Activated naive CD4-positive, alpha-beta T cell treated with anti-CD3 and anti-CD28 coated beads, Interleukin-2, amount 50 U/mL, for 24 hours (primary cell): ENCODE results near the gene NOL3.

Source experiments
- H3K27ac Mint-ChIP-seq: one replicate; pipeline ENCODE4 v1.8.0; 2021; ENCODE audit warnings: mild to moderate bottlenecking, mixed read lengths
- H3K27me3 Mint-ChIP-seq: one replicate; pipeline ENCODE4 v1.8.0; 2021; ENCODE audit warnings: mixed read lengths
- H3K36me3 Mint-ChIP-seq: one replicate; pipeline ENCODE4 v1.8.0; 2021; ENCODE audit warnings: mixed read lengths
- H3K4me1 Mint-ChIP-seq: one replicate; pipeline ENCODE4 v1.8.0; 2021; ENCODE audit warnings: mixed read lengths
- H3K4me3 Mint-ChIP-seq: one replicate; pipeline ENCODE4 v1.8.0; 2021; ENCODE audit warnings: mild to moderate bottlenecking, mixed read lengths
- H3K9me3 Mint-ChIP-seq: one replicate; pipeline ENCODE4 v1.8.0; 2021; ENCODE audit warnings: mixed read lengths

NOL3 gene

DNA sequence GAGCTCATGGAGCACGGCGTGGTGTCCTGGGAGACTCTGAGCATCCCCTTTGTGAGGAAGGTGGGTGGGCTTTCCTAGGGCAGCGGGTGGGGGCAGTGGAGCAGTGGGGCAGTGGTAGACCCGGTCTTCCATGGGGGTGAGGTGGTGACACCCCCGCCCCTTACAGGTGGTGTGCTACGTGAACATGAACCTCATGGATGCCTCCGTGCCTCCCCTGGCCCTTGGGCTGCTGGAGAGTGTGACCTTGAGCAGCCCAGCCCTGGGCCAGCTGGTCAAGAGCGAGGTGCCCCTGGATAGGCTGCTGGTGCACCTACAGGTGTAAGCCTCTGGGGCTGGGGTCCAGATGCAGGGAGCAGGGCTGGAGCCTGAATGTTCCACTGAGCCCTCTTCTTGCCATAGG lies 30.2 kb downstream of the NOL3 start:
- Mint-ChIP-seq H3K36me3 (peaks cover 11% of the 10 kb centered on the region), H3K4me3 (no peak overlapping the region), H3K9me3 (no peaks in the 10 kb centered on the region), H3K4me1 (peaks cover 15% of the 10 kb centered on the region), H3K27ac (no peak overlapping the region), H3K27me3 (no peaks in the 10 kb centered on the region)

DNA sequence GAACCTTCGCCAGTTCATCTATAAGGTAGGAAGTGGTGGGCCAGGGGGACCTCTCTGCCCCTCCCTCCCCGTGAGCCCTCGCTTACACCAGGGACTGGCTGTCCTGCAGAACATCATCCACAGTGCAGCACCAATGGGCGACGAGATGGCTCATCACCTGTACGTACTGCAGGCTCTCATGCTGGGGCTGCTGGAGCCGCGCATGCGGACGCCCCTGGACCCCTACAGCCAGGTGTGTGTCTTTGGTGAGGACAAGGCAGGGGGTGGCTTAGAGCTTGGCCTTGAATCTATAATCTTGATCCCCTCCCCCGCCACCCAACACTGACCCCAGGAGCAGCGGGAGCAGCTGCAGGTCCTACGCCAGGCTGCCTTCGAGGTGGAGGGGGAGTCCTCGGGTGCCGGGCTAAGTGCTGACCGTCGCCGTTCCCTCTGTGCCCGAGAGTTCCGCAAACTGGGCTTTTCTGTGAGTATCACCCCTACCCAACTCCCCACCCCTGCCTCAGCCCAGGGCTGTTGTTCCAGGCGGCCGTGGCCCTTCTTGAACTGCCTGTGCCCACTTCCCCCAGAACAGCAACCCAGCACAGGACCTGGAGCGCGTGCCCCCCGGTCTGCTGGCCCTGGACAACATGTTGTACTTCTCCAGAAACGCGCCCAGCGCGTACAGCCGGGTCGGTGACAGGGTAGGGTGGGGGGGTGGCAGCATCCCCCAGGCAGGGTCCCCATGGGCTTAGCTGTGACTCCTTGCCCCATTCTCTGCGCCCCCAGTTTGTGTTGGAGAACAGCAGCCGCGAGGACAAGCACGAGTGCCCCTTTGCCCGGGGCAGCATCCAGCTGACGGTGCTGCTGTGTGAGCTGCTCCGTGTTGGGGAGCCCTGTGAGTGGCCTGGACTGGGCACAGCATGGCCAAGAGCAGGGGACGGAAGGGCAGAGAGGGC lies 31.3 kb downstream of the NOL3 start:
- no peak overlapping the region for H3K4me3 Mint-ChIP-seq
- peaks cover 6% of the 10 kb centered on the region for H3K36me3 Mint-ChIP-seq
- peaks cover 3% of the 10 kb centered on the region for H3K4me1 Mint-ChIP-seq
- no peaks in the 10 kb centered on the region for H3K9me3 Mint-ChIP-seq
- no peaks in the 10 kb centered on the region for H3K27me3 Mint-ChIP-seq
- H3K27ac Mint-ChIP-seq: no peak overlapping the region

DNA sequence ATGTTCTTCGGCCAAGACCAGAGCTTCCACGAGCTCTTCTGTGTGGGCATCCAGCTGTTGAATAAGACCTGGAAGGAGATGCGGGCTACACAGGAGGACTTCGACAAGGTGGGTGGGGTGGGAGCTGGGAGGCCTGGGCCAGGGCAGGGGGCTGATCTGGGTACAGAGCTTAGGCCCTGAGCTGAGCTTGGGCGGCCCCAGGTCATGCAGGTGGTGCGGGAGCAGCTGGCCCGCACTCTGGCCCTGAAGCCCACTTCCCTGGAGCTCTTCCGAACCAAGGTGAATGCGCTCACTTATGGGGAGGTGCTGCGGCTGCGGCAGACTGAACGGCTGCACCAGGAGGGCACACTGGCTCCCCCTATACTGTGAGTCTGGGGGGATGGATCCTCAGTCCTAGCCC lies 32.1 kb downstream of the NOL3 start:
- Mint-ChIP-seq H3K27ac (no peak overlapping the region), H3K9me3 (no peaks in the 10 kb centered on the region), H3K27me3 (no peaks in the 10 kb centered on the region), H3K4me1 (no peaks in the 10 kb centered on the region), H3K36me3 (peaks cover 4% of the 10 kb centered on the region), H3K4me3 (no peak overlapping the region)

DNA sequence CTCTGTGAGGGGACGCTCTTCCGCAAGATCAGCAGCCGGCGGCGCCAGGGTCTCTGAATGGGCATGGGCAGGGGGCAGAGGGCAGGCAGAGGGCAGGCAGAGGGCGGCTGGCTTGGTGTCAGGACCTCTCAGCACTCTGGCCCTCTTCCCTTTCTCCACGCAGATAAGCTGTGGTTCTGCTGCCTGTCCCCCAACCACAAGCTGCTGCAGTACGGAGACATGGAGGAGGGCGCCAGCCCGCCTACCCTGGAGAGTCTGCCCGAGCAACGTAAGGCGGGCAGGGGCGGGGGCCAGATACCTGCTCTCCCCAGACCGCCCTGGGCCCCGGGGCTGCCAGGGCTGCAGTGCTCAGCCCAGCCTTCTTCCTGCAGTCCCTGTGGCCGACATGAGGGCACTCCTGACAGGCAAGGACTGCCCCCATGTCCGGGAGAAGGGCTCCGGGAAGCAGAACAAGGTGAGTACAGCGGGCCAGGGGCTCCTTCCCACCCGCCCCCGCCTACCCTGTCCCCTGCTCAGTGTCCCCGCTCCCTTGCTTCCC lies 32.7 kb downstream of the NOL3 start:
- no peak overlapping the region for H3K27ac Mint-ChIP-seq
- H3K9me3 Mint-ChIP-seq: no peaks in the 10 kb centered on the region
- no peak overlapping the region for H3K4me3 Mint-ChIP-seq
- H3K27me3 Mint-ChIP-seq: no peaks in the 10 kb centered on the region
- H3K4me1 Mint-ChIP-seq: no peaks in the 10 kb centered on the region
- H3K36me3 Mint-ChIP-seq: peaks cover 4% of the 10 kb centered on the region

GRCh38 chr16:67204076-67204475 lies 33.7 kb downstream of the NOL3 start:
- Mint-ChIP-seq H3K9me3 (no peaks in the 10 kb centered on the region), H3K36me3 (peaks cover 3% of the 10 kb centered on the region), H3K27ac (no peak overlapping the region), H3K4me1 (no peaks in the 10 kb centered on the region), H3K4me3 (no peak overlapping the region), H3K27me3 (no peaks in the 10 kb centered on the region)

DNA sequence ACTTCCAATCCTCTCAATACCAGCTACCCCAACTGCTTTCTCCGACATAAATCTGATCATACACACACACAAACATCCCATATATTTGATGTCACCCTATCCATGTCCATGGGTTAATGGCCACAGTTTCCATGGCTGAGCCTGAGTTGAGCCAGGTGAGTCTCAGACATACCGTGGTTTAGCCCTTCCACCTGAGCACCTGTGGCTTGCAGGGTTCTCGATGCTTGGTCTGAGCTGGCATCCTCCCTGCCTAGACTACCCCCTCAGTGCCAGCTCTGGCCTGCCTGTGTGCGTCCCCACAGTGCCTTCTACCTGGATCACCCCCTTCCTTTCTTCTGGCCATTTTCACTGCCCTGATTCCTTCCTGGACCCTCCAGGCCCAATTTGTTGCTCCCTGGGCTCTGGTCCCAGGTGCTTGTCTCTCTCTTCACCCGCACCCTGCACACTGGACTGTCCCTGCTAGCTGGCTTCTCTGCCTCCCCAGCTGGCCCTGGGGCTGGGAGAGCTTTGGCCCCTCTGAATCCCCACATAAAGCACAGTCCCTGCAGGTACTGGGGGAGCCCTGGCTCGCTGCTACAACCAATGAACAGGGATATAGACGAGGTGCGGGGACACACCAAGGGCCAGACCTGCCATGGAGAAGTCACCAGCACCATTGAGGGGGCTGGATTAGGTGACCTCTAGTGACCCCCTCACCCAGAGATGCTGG lies 35.9 kb downstream of the NOL3 start:
- H3K27ac Mint-ChIP-seq: peak overlapping the region; percentile 83
- H3K36me3 Mint-ChIP-seq: peaks cover 3% of the 10 kb centered on the region
- H3K4me1 Mint-ChIP-seq: no peaks in the 10 kb centered on the region
- no peaks in the 10 kb centered on the region for H3K9me3 Mint-ChIP-seq
- no peak overlapping the region for H3K4me3 Mint-ChIP-seq
- H3K27me3 Mint-ChIP-seq: no peaks in the 10 kb centered on the region

DNA sequence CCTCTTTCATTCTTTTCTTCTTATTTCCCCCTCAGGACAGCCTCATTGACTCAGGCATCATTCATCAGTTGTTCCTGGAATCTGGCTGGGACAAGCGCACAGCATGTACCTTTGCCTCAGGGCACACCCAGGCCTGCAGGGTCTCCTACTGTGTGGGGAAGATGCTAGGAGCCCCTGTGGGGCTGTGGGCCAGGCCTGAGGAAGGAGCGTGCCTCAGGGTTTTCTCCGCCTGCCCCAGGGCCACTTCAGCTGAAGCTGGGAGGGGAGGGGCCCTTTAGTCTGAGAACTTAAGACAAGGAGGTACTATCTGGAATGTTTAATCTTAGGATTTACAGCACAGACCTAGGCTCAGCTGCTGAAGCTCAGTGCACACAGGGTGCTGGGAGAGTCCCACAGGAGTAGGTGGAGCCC lies 36.5 kb downstream of the NOL3 start:
- Mint-ChIP-seq H3K27me3 (no peaks in the 10 kb centered on the region), H3K4me1 (no peaks in the 10 kb centered on the region), H3K9me3 (no peaks in the 10 kb centered on the region), H3K4me3 (no peak overlapping the region), H3K36me3 (peaks cover 3% of the 10 kb centered on the region), H3K27ac (no peak overlapping the region)

- H3K4me1 Mint-ChIP-seq: no peaks in the 10 kb centered on the region
- no peak overlapping the region for H3K27ac Mint-ChIP-seq
- H3K4me3 Mint-ChIP-seq: no peak overlapping the region
- H3K27me3 Mint-ChIP-seq: no peaks in the 10 kb centered on the region
- H3K9me3 Mint-ChIP-seq: no peaks in the 10 kb centered on the region
- H3K36me3 Mint-ChIP-seq: peaks cover 3% of the 10 kb centered on the region
These were observed 37.1 kb downstream of the NOL3 start for GRCh38 chr16:67207249-67208091.

GRCh38 chr16:67208154-67208896 lies 38.0 kb downstream of the NOL3 start:
- H3K4me3 Mint-ChIP-seq: no peak overlapping the region
- H3K27me3 Mint-ChIP-seq: no peaks in the 10 kb centered on the region
- no peak overlapping the region for H3K27ac Mint-ChIP-seq
- no peaks in the 10 kb centered on the region for H3K4me1 Mint-ChIP-seq
- peaks cover 3% of the 10 kb centered on the region for H3K36me3 Mint-ChIP-seq
- no peaks in the 10 kb centered on the region for H3K9me3 Mint-ChIP-seq

DNA sequence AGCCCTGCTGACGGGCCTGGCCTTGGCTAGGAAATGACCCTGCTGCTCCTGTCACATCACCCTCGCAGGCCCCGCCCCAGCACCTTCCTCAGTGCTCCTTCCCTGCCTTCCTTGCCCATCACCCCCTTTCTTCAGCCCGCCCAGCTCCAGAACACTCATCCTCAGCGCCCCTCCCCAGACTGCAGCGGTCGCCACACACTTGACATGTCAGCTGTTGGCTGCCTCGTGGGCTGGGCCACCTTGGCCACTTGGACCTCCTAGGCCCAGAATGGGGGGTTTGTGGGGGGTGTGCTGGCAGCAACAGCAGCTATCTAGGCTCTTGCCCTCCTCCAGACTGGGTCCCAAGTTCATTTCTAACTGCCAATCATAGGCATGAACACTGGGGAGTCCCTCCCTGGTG lies 39.2 kb downstream of the NOL3 start:
- Mint-ChIP-seq H3K27ac (no peak overlapping the region), H3K4me1 (no peaks in the 10 kb centered on the region), H3K9me3 (no peaks in the 10 kb centered on the region), H3K36me3 (peaks cover 3% of the 10 kb centered on the region), H3K4me3 (no peak overlapping the region), H3K27me3 (no peaks in the 10 kb centered on the region)

DNA sequence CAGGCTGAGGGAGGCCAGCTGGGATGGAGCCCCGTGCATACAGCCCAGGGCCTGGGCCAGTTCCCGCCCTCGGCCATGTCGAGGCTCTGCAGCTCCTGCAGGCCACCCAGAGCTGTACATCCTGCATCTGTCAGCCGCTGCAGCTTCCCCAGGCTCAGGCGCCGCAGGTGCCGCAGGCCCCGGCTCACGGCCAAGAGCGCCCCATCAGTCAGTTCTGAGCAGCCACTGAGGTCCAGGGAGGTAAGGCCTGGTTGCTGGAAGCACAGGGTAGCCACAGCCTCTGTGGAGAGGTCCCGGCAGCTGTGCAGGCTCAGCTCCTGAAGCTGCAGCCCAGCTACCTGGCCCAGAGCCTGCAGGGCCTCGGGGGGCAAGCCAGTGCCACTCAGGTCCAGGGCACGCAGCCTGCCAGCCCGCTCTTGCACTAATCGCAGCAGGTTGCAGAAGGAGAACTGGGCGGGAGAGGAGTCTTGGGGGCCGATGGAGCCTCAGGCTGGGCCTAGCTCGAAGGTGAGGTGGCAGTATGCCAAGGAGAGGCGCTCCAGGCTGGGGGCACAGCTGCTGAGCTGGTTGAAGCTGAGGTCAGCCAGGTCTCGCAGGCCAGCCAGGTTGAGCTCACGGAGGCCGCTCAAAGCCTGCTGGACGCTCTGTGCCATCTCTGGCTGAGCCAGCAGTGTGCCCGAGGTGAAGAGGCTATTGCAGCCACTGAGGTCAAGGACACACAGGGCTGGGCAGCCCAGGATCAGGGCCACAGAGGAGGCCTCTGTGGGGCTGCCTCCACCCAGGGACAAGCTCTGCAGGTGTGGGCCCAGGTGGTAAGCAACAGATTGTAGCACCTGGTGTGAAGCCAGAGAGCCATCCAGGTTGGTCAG lies 40.0 kb downstream of the NOL3 start:
- Mint-ChIP-seq H3K36me3 (peaks cover 3% of the 10 kb centered on the region), H3K4me3 (no peak overlapping the region), H3K27me3 (no peaks in the 10 kb centered on the region), H3K9me3 (no peaks in the 10 kb centered on the region), H3K27ac (no peak overlapping the region), H3K4me1 (no peaks in the 10 kb centered on the region)

DNA sequence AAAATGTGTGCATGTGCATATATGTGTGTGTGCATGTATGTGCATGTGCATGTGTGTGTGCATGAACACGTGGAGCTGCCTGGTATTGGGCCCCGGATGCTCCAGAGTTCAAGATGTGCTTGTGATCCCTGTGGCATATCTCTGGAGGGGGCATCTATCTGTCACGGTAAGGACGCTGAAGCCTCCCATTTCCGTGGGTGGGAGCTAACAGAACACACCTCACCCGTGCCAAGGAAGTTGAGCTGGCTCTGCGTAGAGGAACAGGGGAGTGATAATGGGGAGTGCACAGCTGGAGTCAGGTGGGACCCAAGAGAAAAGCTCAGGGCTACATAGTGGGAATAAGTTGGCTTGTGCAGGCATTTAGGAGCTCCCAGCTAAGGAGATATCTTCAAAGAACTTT lies 41.3 kb downstream of the NOL3 start:
- H3K36me3 Mint-ChIP-seq: peaks cover 2% of the 10 kb centered on the region
- no peak overlapping the region for H3K27ac Mint-ChIP-seq
- no peak overlapping the region for H3K4me3 Mint-ChIP-seq
- no peaks in the 10 kb centered on the region for H3K9me3 Mint-ChIP-seq
- no peaks in the 10 kb centered on the region for H3K27me3 Mint-ChIP-seq
- H3K4me1 Mint-ChIP-seq: peaks cover 4% of the 10 kb centered on the region

- peaks cover 7% of the 10 kb centered on the region for H3K4me1 Mint-ChIP-seq
- no peak overlapping the region for H3K27ac Mint-ChIP-seq
- no peaks in the 10 kb centered on the region for H3K9me3 Mint-ChIP-seq
- no peak overlapping the region for H3K4me3 Mint-ChIP-seq
- H3K27me3 Mint-ChIP-seq: no peaks in the 10 kb centered on the region
- H3K36me3 Mint-ChIP-seq: peaks cover 5% of the 10 kb centered on the region
These were observed 42.4 kb downstream of the NOL3 start for GRCh38 chr16:67212766-67213165.
